HG02884 (cell line): Measurements from ENCODE around the gene PDZRN3.

Experiments
- ATAC-seq: cut with Tn5 transposase; IDR thresholded peaks from one replicate; pipeline ENCODE4 v1.9.1; 2021; ENCODE audit warnings: mild to moderate bottlenecking, moderate library complexity; ENCODE audit not compliant: unreplicated experiment

The PDZRN3 gene

DNA sequence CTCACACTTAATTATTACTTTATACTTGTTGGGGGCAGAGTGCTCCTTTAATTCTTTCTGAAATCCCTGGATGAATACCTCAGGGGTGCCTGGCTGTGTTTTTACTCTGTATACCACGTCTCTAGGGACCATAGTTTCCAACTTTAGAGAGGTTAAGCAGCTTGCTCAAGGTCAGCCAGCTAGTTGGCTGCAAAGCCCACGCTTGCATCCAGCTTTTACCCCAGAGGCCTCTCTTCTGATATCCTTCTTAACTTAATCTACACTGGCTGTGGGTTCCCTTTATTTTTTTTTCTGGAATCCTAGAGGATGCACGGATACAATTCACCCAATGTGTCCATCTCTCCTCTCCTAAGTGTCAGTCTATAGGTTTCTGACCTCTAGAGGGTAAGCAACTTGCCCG, 1.4 kb downstream of the PDZRN3 start:
- ATAC-seq: no peak

DNA sequence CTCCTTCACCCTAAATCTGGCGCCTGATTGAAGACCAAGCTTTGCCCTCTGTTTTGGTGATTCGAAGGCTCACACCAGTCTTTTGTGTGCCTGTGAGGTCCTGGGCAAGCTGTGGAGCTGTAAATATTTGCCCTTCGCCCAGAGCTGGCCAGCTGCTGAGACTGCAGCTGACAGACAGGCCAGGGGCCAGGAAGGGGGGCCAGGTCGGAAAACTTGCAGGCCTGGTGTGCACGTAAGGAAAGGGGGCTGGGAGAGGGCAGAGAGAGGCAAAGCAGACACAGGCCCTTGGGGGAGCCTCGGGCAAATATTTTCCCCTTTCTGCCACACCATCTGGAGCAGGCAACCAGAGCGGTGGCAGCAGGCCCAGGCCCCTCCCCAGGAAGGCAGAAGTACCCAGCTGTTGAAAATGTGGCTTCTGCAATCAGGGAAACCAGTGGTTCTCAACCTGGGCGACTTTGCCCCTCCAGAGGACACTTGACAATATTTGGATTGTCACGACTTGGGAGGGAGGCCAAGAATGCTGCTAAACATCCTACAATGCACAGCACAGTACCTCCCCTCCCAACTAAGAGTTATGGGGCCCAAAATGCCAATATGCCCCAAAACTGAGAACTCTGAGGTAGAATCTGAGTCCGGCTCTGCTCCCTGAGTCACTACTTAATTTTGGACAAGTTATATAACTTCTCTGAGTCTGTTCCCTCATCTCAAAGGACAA, 2.5 kb downstream of the PDZRN3 start:
- no peak for ATAC-seq

DNA sequence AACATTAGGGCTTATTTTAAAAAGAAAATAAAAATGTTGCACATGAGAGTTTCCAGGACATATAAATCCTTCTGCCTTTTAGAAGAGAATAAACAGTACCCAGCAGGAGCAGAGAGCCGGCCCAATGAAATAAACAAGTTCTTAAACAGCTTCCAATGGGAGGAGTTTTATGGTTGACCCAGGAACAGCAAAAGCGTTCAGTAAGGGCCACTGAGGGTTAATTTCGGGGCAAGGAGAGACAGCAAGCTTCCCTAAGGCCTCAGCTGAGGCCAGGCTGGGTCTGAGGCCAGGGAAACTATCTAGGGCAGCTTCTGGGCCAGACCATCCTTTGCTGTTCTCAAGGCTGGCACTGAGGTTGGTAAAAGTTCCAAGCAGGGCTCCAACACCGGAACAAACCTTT, 3.4 kb downstream of the PDZRN3 start:
- ATAC-seq: no peak

DNA sequence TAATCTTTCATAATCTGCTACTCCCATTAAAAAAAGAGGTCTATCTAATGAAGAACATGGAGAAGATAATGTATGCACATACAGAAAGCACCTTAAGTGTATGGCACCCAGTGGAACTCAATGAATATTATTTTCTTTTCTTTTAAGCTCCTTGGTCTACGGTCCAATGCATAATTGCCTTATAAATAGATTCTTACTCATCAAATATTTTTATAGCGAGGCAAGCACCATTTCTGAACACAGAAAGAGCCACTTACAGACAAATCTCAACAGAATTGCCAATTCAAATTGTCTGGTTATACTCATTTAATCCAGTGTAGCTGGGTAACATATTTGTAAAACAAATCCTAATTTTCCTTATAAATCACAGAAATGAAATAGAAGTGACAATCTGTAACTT, 6.3 kb downstream of the PDZRN3 start:
- ATAC-seq: no peak

DNA sequence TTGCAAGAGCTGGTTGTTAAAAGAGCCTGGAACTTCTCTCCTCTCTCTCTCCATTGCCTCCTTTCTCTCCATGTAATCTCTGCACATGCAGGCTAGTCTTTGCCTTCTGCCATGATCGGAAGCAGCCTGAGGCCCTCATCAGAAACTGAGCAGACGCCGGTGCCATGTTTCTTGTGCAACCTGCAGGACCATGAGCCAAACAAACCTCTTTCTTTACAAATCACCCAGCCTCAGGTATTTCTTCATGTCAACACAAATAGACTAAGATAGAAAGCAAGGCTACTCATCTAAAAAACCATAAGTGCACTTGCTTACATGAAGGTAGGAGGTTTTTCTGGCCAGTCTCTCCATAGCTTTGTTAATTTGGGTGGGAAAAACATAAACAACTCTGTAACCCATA, 8.7 kb downstream of the PDZRN3 start:
- ATAC-seq: no peak

DNA sequence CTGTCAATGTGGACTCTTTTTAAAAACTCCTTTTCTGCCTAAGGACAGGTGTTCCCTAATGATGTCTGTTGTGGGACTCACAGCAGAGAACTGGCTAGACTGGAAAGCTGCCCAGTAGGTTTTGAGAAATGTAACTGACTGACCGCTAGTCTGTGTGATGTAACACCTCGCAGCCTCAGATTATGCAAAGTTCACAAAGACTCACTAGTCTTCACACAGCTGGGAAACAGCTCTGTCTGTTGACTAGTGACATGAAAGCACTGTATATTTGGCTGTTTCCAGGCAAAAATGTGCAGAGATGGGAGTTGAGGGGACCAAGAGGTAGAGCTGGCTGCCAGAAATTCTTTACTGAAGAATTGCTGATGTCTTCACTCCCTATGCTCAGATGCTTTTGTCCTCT, 10.3 kb downstream of the PDZRN3 start:
- ATAC-seq: no peak

DNA sequence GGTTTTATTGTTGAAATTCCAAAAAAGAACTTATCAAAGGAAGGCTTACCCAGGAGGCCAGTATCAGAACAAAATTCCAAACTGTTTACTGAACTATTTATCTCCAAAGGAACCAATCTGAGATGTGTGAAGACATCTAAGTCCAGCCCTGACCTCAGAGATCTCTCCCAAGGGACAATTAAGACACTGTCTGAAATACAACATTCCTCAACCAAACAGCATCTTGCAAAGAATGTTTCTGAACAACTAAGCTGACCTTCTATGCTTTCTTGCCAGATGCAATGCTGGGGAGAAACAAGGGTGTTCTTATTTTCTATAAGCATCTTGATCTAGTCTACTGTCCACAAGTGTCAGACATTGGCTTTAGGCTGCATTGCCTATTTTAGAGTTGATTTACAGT, 13.6 kb downstream of the PDZRN3 start:
- no peak for ATAC-seq

DNA sequence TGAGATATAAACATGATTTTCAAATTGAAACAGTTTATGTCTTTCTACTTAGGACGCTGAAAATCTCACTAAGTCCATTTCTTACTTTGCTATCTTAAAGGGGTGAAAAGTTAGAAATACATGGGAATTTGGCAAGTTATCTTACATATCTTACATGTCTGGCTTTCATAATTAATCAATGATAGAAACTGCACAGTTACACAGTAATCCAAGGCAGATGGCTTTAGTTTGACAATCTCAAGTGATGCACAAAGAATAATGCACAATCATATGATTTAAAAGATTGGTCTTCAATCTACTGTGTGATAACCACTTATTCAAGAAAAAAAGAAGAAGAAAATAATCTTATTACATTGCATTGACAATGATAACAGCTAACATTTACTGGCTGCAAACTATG, 14.2 kb downstream of the PDZRN3 start:
- ATAC-seq: no peak

DNA sequence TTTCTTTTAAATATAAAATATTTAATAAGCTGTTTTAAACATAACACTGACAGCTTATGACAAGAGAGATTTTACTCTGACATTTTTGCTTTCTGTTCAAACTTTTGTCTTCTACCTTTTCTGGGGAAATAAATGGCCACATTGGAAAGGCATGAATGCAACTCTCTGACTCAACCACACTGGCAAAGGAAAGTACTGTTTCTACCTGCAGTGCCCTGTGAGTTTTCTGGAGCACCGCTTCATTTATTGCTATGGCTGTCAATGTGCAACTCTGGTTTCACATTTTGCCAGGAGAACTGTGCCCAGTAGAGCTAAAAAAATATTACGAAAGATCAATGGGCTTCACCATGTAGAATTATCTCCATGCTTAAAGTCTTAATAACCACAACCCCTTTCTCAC, 15.1 kb downstream of the PDZRN3 start:
- ATAC-seq: no peak

DNA sequence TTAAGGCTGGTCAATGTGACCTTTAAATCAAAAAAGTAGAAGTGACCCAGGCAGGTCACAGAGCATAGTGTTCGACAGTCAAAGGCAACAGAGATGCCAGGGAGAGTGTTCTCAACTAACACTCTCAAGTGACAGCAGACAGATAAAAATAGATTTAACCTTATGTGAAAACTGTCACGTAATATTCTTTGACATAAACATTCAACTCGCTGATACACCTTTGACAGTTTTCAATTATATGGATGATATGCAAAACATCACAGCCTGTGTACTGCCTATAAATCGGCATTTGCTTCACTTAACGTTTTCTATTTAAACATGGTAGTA, 15.5 kb downstream of the PDZRN3 start:
- no peak for ATAC-seq

DNA sequence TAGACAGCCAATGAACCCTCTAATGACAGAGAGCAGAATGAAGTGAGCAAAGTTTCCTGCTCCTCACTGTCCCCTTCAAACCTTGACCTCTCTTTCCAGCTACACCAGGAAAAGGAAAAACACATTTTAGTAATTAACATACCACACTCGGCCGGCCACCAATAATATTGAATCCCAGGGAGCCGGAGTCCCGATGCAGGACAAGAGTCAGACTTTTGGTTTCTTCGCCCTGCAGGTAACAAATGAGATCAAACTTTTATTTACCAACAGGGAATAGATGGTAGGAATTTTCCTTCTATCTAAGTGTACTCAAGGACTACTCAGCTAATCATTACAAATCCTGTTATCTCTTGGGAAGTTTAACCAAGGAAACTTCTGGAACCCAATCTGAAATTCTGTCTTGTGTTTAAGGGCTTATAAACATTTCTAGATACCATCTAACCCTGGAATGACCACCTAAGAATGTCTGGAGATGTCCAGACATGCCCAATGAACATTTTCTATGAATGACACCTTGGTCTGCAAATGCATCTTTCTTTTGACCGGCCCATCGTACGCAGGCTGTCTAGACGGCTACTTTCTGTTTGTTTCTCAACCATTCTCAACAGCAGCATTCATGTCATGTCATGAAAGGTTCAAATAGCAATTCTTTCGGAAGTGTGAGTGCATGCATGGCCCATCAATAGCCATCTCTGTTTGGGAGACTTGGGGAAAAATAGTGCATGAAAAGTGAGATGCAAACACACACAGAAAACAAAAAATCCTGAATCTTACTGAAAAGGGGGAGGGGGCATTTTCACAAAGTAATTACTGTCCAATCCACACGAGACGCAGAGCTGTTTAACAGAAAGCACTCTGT, 16.1 kb downstream of the PDZRN3 start:
- no peak for ATAC-seq

DNA sequence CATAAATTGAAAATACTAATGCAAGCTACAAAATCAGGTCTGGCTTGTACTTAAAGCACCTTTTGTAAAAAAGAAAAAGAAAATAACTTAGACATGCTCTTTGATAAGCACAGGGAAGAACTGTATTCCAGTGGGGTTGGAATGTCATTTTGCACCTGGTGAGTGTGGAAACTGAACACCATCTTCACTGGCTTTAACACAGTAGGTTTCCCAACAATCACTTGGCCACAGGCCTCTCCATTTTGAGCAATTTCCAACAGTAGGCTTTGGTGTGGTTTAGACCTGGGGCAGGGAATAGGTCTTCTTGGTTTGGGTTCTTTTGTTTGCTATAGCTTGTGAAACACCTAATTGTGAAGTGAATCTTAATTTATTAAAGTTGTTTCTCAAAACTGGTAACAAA, 18.9 kb downstream of the PDZRN3 start:
- ATAC-seq: no peak

DNA sequence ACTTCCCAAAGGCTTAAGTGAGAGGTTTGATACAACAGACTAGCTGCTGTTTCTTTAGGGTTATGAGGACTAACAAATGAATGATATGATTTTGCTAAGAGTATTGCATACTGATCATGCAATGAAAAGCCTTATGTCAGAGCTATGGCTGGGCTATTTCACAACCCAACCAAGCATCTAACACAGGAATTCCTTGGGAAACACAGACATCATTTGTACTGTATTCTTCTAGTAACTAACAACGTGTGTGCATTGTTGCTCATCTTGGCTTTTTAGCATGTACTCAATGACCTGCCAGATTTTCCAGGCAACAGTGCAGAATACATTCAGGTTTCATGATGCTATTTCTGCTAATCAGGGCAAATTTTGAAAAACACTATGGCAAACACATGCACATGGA, 19.3 kb downstream of the PDZRN3 start:
- ATAC-seq: no peak

DNA sequence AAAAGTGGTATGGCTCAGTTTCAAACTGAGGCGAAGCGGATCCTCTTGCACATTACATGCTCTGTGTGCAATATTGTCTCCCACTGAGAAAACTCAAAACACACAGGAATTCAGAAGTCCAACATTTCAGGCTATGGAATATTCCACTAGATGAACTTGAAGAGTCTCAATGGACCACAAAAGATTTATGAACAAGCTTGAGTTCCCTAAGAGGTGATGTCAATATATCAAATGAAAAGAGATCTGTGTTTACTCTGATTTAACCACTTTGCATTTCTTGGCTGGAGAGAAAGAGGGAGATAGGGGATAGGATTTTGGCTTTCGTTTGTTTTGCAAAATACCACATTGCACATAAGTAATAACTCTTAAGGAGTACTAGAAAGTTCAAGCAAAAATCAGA, 20.3 kb downstream of the PDZRN3 start:
- no peak for ATAC-seq

DNA sequence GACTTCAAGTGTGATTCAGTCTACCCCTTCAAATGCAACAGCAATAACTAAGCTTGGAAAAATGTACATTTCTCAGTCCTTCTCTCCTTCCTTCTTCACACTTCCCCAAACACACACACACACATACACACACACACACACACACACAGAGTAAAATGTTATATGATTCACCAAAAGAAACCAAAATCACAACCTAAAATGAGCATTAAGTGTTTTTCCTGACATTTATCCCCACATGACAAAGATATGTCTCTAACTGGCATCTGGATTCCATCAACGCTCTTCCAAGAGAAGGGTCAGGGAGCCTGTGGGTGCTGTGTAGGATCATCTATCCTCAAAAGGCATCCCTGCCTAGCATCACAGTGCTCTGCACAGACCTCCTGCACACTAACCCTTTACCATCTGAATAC, 21.0 kb downstream of the PDZRN3 start:
- no peak for ATAC-seq

DNA sequence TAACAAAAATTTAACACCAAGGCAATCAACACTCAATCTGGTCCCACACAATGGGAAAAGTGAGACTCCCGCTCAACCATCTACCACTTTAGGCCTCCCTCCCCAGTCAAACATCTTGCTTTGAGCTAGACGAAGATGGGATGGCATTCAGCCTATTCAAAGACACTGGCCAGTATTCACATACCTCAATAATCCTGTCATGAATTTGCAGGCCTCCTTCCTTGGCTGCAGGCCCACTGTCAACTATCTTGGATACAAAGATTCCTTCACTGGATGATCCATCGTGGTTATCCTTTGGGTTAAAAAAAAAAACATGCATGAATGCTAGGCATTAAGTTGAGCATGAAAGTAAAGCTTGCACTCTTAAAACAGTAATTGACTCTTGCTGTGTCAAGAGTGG, 22.6 kb downstream of the PDZRN3 start:
- no peak for ATAC-seq

DNA sequence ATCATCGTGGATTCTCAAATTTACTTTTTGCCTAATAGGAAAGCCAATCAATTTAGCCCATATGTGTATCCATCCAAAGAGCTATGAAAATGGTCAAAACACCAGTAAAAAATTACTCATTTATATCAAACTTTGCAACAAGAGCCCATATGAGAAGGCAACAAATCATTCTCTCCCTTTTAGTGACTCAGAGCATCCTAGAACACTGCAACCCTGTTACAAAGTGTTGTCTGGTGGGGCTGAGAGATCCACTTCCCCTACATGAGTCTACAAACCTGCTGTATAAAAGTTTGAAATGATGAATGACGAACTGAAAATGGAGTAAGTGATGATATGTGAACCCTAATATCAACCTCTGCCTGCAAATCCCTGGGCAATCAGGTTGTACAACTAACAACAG, 23.3 kb downstream of the PDZRN3 start:
- no peak for ATAC-seq

DNA sequence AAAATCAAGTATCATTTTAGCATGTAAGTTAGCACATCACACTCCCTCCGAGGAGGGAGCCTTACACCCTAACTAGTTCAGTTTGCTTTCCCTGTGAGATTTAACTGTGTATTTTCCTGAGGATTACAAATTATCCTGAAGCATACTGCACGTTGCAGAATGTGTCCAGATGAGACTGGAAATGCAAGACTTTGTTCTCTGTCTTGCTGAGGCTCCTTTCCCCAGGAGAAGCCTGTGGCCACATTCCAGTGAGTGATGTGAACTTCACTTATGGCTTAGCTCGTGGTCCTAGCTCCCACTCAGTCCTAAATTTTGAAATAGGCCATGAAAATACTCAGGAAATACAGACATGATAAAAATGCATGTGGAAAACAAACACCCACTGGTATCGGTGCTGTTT, 23.7 kb downstream of the PDZRN3 start:
- ATAC-seq: no peak

DNA sequence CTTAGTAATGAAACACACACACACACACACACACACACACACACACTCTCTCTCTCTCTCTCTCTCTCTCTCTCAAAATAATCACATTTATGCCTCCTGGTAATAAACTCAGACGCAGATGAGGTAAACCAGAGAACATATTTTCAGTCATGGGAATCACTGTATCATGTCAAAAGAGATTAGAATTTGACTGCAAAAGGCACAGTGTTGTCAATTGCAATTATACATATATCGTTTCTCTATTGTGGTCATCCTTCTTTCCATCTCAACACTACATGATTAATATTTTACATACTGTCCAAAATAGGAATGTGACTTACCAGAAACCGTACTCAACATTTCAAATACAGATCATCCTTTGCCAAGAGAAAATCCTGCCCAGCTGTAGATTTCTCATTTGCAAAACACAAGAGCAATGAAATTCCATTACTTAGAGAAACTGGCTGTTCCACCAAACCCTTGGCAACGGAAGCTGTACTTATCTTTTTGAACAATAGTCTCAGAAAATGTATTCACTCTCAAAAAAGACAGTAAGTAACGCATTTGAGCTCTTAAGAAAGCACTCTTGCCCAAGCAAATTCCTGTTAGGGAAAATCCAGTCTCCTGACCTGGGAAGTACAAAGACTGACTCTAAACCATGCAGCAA, 24.3 kb downstream of the PDZRN3 start:
- ATAC-seq: no peak

DNA sequence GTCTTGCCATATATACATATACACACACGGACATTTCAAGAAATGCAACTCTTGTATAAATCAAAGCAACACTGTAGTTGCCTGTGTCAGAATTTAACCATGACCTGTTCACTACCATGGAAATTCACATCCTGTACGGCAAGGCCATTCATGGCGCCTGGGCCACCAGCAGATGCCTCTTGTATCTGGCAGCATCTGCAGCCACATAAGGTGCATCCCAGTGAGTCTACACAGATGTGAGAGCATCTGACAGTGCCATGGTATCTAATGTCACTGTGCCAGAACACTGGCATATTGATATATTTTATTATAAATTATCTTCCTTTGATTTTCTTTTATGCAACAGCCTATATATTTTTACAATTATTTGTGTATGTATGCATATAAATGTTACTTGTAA, 25.1 kb downstream of the PDZRN3 start:
- ATAC-seq: no peak

DNA sequence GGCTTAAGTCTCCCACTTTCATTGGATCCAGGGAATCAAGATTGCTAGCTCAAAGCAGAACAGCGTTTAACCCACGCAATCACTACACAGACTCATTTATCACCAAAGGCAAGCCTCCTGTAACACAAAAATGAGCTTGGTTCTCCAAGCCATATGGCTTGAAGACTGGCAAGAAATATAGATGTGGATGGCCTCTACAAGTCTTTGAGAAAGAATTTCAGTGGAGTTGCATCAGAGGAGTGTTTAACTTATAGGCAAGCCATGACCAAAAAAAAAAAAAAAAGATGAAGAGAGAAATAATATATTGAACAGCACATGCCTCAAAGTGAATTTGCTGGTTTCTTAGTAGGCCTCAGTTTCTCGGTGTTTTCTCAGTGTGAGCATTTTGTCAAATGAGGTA, 27.3 kb downstream of the PDZRN3 start:
- no peak for ATAC-seq
